SK-N-SH (cell line): Measurements from ENCODE around the gene OAS2.

Experiments
- CTCF ChIP-seq: fragments of 200-600 bp; sonication (generic); IDR thresholded peaks from 2 replicates; pipeline ENCODE4 v1.6.1; 2017; ENCODE audit warnings: antibody characterized with exemption, mild to moderate bottlenecking, moderate library complexity
- EP300 ChIP-seq, 2 experiments: IDR thresholded peaks; 2 replicates each; pipeline versions ENCODE4 v1.4.0 to v1.6.1; 2012; ENCODE audit warnings: borderline replicate concordance in 1 of 2, low read depth in 1 of 2, low read length in 1 of 2
- GATA2 ChIP-seq: sonication (generic); formaldehyde crosslinking; IDR thresholded peaks from 2 replicates; pipeline ENCODE4 v1.5.0; 2020; ENCODE audit warnings: mild to moderate bottlenecking, missing genetic modification reagents
- POLR2AphosphoS5 ChIP-seq: IDR thresholded peaks from 2 replicates; pipeline ENCODE4 v1.6.1; 2012; ENCODE audit warnings: low read depth, low read length
- RAD21 ChIP-seq: IDR thresholded peaks from 2 replicates; pipeline ENCODE4 v1.6.1; 2012; ENCODE audit warnings: mild to moderate bottlenecking, low read length
- RCOR1 ChIP-seq: fragments of 150-350 bp; IDR thresholded peaks from 2 replicates; pipeline ENCODE4 v1.6.1; 2017; ENCODE audit warnings: antibody characterized with exemption, low read length
- TAF1 ChIP-seq: IDR thresholded peaks from 2 replicates; pipeline ENCODE4 v1.6.1; 2012; ENCODE audit warnings: low read depth, mild to moderate bottlenecking, low read length, moderate library complexity, borderline replicate concordance
- YY1 ChIP-seq: IDR thresholded peaks from 2 replicates; pipeline ENCODE4 v1.4.0; 2012; ENCODE audit warnings: low read depth, mild to moderate bottlenecking
- ZBTB33 ChIP-seq: IDR thresholded peaks from 2 replicates; pipeline ENCODE4 v1.4.0; 2012; ENCODE audit warnings: low read depth, borderline replicate concordance
- TF ChIP-seq, protein P1 (sequence below): IDR thresholded peaks from 2 replicates; pipeline ENCODE4; 2012
- TF ChIP-seq, protein P2 (sequence below): IDR thresholded peaks from 2 replicates; pipeline ENCODE4 v1.4.0; 2012; ENCODE audit warnings: low read depth

DNA sequence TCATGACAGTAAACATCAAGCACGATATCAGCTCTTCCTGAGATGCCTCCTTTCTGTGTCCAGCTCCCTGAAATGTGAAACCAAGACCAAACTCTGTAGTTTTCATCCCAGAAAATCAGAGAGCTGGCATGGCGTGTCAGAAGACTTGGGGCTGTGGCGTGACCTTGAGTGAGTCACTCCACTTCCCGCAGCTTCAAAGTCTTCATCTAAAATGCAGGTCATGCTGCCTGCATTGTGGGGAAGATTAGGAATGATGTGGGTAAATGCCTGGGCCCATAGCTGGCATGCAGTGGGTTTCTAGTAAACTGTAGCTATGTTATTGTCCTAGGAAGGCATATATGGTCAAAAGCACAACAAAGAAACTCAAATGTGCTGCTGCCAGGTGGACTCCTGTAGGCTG lies 28.8 kb downstream of the OAS2 start:
- no peak for TF ChIP-seq POLR2AphosphoS5
- no peak for TF ChIP-seq TAF1
- TF ChIP-seq RAD21 = no peak
- no peak for TF ChIP-seq RCOR1
- TF ChIP-seq CTCF = no peak
- no peak for TF ChIP-seq ZBTB33
- TF ChIP-seq, protein P1, sequence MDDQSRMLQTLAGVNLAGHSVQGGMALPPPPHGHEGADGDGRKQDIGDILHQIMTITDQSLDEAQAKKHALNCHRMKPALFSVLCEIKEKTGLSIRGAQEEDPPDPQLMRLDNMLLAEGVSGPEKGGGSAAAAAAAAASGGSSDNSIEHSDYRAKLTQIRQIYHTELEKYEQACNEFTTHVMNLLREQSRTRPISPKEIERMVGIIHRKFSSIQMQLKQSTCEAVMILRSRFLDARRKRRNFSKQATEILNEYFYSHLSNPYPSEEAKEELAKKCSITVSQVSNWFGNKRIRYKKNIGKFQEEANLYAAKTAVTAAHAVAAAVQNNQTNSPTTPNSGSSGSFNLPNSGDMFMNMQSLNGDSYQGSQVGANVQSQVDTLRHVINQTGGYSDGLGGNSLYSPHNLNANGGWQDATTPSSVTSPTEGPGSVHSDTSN = no peak
- TF ChIP-seq GATA2 = no peak
- TF ChIP-seq, protein P2, sequence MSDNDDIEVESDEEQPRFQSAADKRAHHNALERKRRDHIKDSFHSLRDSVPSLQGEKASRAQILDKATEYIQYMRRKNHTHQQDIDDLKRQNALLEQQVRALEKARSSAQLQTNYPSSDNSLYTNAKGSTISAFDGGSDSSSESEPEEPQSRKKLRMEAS = no peak
- no peak for TF ChIP-seq YY1
- no peak for TF ChIP-seq EP300 (IDR thresholded peaks at IDR 0.05; ENCODE audit: borderline replicate concordance in 1 of 2, low read depth in 1 of 2, low read length in 1 of 2)
